GM06990 (cell line): ENCODE results near the gene IKZF2.

ENCODE experiments used
- DNase-seq: peaks from one replicate; pipeline ENCODE4 v3.0.0-alpha.2; 2011; ENCODE audit not compliant: insufficient read length; ENCODE audit errors: extremely low read depth
- H3K27me3 ChIP-seq: replicated peaks from 2 replicates; pipeline ENCODE4 v1.6.0; 2011; ENCODE audit warnings: low read length; ENCODE audit not compliant: control insufficient read depth, insufficient read depth
- H3K36me3 ChIP-seq: 2 replicates; pipeline ENCODE4 v1.5.1; 2011; ENCODE audit warnings: low read length; ENCODE audit not compliant: control insufficient read depth, insufficient read depth
- H3K4me3 ChIP-seq: replicated peaks from 2 replicates; pipeline ENCODE4 v1.5.1; 2011; ENCODE audit warnings: low read depth, mild to moderate bottlenecking, control low read depth, low read length
- TF ChIP-seq, protein P1 (sequence below): IDR thresholded peaks from 2 replicates; pipeline ENCODE4 v1.5.1; 2011; ENCODE audit warnings: low read length, control low read depth, mild to moderate bottlenecking, inconsistent platforms; ENCODE audit not compliant: insufficient read depth, poor library complexity, severe bottlenecking

IKZF2 gene

GRCh38 chr2:213125646-213126347 lies 25.6 kb downstream of the IKZF2 start:
- TF ChIP-seq, protein P1, sequence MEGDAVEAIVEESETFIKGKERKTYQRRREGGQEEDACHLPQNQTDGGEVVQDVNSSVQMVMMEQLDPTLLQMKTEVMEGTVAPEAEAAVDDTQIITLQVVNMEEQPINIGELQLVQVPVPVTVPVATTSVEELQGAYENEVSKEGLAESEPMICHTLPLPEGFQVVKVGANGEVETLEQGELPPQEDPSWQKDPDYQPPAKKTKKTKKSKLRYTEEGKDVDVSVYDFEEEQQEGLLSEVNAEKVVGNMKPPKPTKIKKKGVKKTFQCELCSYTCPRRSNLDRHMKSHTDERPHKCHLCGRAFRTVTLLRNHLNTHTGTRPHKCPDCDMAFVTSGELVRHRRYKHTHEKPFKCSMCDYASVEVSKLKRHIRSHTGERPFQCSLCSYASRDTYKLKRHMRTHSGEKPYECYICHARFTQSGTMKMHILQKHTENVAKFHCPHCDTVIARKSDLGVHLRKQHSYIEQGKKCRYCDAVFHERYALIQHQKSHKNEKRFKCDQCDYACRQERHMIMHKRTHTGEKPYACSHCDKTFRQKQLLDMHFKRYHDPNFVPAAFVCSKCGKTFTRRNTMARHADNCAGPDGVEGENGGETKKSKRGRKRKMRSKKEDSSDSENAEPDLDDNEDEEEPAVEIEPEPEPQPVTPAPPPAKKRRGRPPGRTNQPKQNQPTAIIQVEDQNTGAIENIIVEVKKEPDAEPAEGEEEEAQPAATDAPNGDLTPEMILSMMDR = no peak
- Histone ChIP-seq H3K4me3 (no peak overlapping the region), H3K27me3 (no peaks in the 10 kb centered on the region), H3K36me3 (peaks cover 4% of the 10 kb centered on the region; the same call in 1 of the 2 replicates)
- no peak for DNase-seq

DNA sequence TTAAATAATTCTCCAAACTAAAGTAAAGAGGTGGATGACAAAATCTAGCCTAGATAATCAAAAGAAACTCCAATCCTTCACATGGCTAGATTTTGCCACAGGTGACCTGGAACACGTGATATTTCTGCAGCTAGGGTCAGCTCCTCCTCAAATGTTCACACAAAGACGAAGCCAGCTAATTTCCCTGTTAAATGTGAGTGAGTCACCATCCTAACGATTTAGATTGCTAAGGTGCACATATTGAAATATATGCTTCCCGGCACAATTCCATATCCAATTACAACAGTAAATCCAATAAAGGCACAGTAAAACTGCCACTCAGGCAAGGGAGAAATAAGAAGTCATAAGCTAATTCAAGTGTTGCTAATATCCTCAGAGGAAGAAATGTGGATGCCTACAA lies 28.7 kb downstream of the IKZF2 start:
- peaks cover 1% of the 10 kb centered on the region; the same call in 1 of the 2 replicates for H3K36me3 ChIP-seq
- no peak for DNase-seq
- H3K27me3 ChIP-seq = no peaks in the 10 kb centered on the region
- TF ChIP-seq, protein P1 = no peak
- no peak overlapping the region for H3K4me3 ChIP-seq

GRCh38 chr2:213121690-213122089 lies 29.7 kb downstream of the IKZF2 start:
- no peaks in the 10 kb centered on the region for H3K27me3 ChIP-seq
- H3K4me3 ChIP-seq = no peak overlapping the region
- peaks cover 1% of the 10 kb centered on the region; the same call in 1 of the 2 replicates for H3K36me3 ChIP-seq
- TF ChIP-seq, protein P1 = no peak
- DNase-seq = no peak

DNA sequence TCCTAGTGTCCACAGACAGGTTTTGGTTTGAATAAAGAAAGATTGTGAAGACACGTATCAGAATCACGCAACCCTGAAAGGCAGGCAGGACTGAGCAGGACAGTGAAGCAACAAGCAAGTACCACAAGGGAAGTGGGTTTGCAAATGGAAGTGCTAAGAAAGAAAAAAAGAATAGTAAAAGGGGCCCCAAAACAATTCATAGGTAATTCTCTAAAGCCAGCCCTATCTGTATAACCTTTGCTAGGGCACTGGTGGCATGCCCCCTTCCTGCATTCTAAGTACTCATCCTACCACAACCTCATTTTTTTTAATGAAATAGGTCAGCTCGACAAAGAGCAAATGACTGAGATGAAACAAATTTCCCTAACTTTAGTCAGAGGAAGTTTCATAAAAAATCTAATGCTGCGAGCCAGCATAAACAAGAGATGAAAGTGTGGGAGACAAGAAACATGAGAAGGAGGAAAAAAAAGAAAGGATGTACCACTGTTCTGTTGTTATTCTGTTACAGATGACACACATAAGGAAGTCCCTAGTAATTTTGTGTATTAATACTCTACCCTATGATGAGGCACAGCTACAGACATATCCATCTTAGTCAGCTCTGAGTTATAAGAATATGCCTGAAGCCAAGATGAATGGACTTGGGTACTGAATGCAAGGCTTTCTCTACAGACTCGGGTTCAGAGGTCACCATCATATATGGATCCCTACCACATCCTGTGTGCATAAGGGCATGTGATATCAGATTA lies 32.2 kb downstream of the IKZF2 start:
- DNase-seq = peak; percentile 43
- Histone ChIP-seq H3K4me3 (no peak overlapping the region; the same call in none of the 2 replicates), H3K27me3 (no peaks in the 10 kb centered on the region), H3K36me3 (peaks cover 1% of the 10 kb centered on the region; the same call in 1 of the 2 replicates)
- TF ChIP-seq, protein P1 = no peak

GRCh38 chr2:213108308-213108707 lies 43.1 kb downstream of the IKZF2 start:
- Histone ChIP-seq H3K27me3 (no peaks in the 10 kb centered on the region), H3K36me3 (peaks cover 2% of the 10 kb centered on the region; the same call in 1 of the 2 replicates), H3K4me3 (no peak overlapping the region)
- TF ChIP-seq, protein P1 = no peak
- DNase-seq = no peak
